ENCODE results near the gene AKT3. TPM values are rescaled to one million over a fixed set of nuclear protein-coding genes. Genes with fewer than 3 reads are reported as not detected.
"Not testable (repeated sequence)": the region's sequence is repeated elsewhere in the genome, so short reads cannot be mapped to it uniquely, and the experiment has no call there.

Gene AKT3
- polyA plus RNA-seq, 1 donor (not counting 4 experiments of a cell fraction or from before 2014, with no cell fraction given): 2.9 TPM

- H3K36me3 ChIP-seq (ENCODE audit: control insufficient read depth in 2 of 2, extremely low read depth in 1 of 2, insufficient read depth in 2 of 2, low read length in 2 of 2): no peaks in the 10 kb centered on the region
- H3K9ac ChIP-seq (ENCODE audit: control insufficient read depth, extremely low read depth, insufficient read depth, low read length): no peak overlapping the region
- no peak overlapping the region for H3K4me3 ChIP-seq (ENCODE audit: control insufficient read depth in 2 of 3, extremely low read depth in 1 of 3, insufficient read depth in 2 of 3, low read depth in 1 of 3, low read length in 3 of 3)
- H3K4me1 ChIP-seq (ENCODE audit: control insufficient read depth, extremely low read depth, insufficient read depth, low read length): no peaks in the 10 kb centered on the region
- no peaks in the 10 kb centered on the region for H4K20me1 ChIP-seq (ENCODE audit: control insufficient read depth, extremely low read depth, insufficient read depth, low read length)
- H2AFZ ChIP-seq (ENCODE audit: control insufficient read depth, low read length): no peak overlapping the region
- no peak for FAIRE-seq
- H3K9me3 ChIP-seq (ENCODE audit: control insufficient read depth, low read depth, low read length): no peaks in the 10 kb centered on the region
- H3K27me3 ChIP-seq (ENCODE audit: control insufficient read depth, extremely low read depth, insufficient read depth, low read length): no peaks in the 10 kb centered on the region
- no peaks in the 10 kb centered on the region for H3K9me1 ChIP-seq (ENCODE audit: control insufficient read depth, extremely low read depth, insufficient read depth, low read length)
- DNase-seq (ENCODE audit: low read depth, low spot score): no peak
- H3K4me2 ChIP-seq (ENCODE audit: control insufficient read depth, extremely low read depth, insufficient read depth, low read depth, low read length): no peak overlapping the region
- no peaks in the 10 kb centered on the region for H3K79me2 ChIP-seq (ENCODE audit: control insufficient read depth, insufficient read depth, low read length)
- dilution Hi-C loops (cut with MboI; ENCODE audit: extremely low pct_ligation_motif_present, low sequenced_read_pairs): no loop called here
- no peak overlapping the region for H3K27ac ChIP-seq (ENCODE audit: control insufficient read depth, insufficient read depth, low read length)
- TF ChIP-seq CTCF (optimal IDR thresholded peaks at IDR 0.05 in 1 of 3, IDR thresholded peaks at IDR 0.05 in 1 of 3, conservative IDR thresholded peaks at IDR 0.05 in 1 of 3; ENCODE audit: extremely low read depth in 1 of 3, insufficient read depth in 2 of 3, low read length in 3 of 3) (no peak), EZH2 (IDR thresholded peaks at IDR 0.05; ENCODE audit: low read length) (no peak)
Observed at GRCh38 chr1:243831463-243831862, 18.6 kb downstream of the AKT3 start.

- H3K27me3 ChIP-seq (ENCODE audit: control insufficient read depth, extremely low read depth, insufficient read depth, low read length): no peaks in the 10 kb centered on the region
- no peaks in the 10 kb centered on the region for H3K36me3 ChIP-seq (ENCODE audit: control insufficient read depth in 2 of 2, extremely low read depth in 1 of 2, insufficient read depth in 2 of 2, low read length in 2 of 2)
- H3K4me2 ChIP-seq (ENCODE audit: control insufficient read depth, extremely low read depth, insufficient read depth, low read depth, low read length): no peak overlapping the region
- no peaks in the 10 kb centered on the region for H3K9me3 ChIP-seq (ENCODE audit: control insufficient read depth, low read depth, low read length)
- H3K4me1 ChIP-seq (ENCODE audit: control insufficient read depth, extremely low read depth, insufficient read depth, low read length): no peaks in the 10 kb centered on the region
- no peaks in the 10 kb centered on the region for H3K79me2 ChIP-seq (ENCODE audit: control insufficient read depth, insufficient read depth, low read length)
- H3K4me3 ChIP-seq (ENCODE audit: control insufficient read depth in 2 of 3, extremely low read depth in 1 of 3, insufficient read depth in 2 of 3, low read depth in 1 of 3, low read length in 3 of 3): no peak overlapping the region
- TF ChIP-seq CTCF (optimal IDR thresholded peaks at IDR 0.05 in 1 of 3, IDR thresholded peaks at IDR 0.05 in 1 of 3, conservative IDR thresholded peaks at IDR 0.05 in 1 of 3; ENCODE audit: extremely low read depth in 1 of 3, insufficient read depth in 2 of 3, low read length in 3 of 3): no peak
- TF ChIP-seq EZH2 (IDR thresholded peaks at IDR 0.05; ENCODE audit: low read length): no peak
- no peak overlapping the region for H2AFZ ChIP-seq (ENCODE audit: control insufficient read depth, low read length)
- no peak overlapping the region for H3K9ac ChIP-seq (ENCODE audit: control insufficient read depth, extremely low read depth, insufficient read depth, low read length)
- H3K9me1 ChIP-seq (ENCODE audit: control insufficient read depth, extremely low read depth, insufficient read depth, low read length): no peaks in the 10 kb centered on the region
- no peaks in the 10 kb centered on the region for H4K20me1 ChIP-seq (ENCODE audit: control insufficient read depth, extremely low read depth, insufficient read depth, low read length)
- dilution Hi-C loops (cut with MboI; ENCODE audit: extremely low pct_ligation_motif_present, low sequenced_read_pairs): no loop called here
- H3K27ac ChIP-seq (ENCODE audit: control insufficient read depth, insufficient read depth, low read length): no peak overlapping the region
- DNase-seq (ENCODE audit: low read depth, low spot score) (no peak), FAIRE-seq (no peak)
Observed at GRCh38 chr1:243827206-243827605, 22.8 kb downstream of the AKT3 start.

GRCh38 chr1:243824907-243825306, 25.1 kb downstream of the AKT3 start:
- H3K4me3 ChIP-seq (ENCODE audit: control insufficient read depth in 2 of 3, extremely low read depth in 1 of 3, insufficient read depth in 2 of 3, low read depth in 1 of 3, low read length in 3 of 3); H3K27me3 ChIP-seq (ENCODE audit: control insufficient read depth, extremely low read depth, insufficient read depth, low read length); H4K20me1 ChIP-seq (ENCODE audit: control insufficient read depth, extremely low read depth, insufficient read depth, low read length); H3K36me3 ChIP-seq (ENCODE audit: control insufficient read depth in 2 of 2, extremely low read depth in 1 of 2, insufficient read depth in 2 of 2, low read length in 2 of 2); DNase-seq (ENCODE audit: low read depth, low spot score); dilution Hi-C loops (cut with MboI; ENCODE audit: extremely low pct_ligation_motif_present, low sequenced_read_pairs); H3K4me1 ChIP-seq (ENCODE audit: control insufficient read depth, extremely low read depth, insufficient read depth, low read length); H3K4me2 ChIP-seq (ENCODE audit: control insufficient read depth, extremely low read depth, insufficient read depth, low read depth, low read length); H3K27ac ChIP-seq (ENCODE audit: control insufficient read depth, insufficient read depth, low read length); H2AFZ ChIP-seq (ENCODE audit: control insufficient read depth, low read length); FAIRE-seq; H3K9me1 ChIP-seq (ENCODE audit: control insufficient read depth, extremely low read depth, insufficient read depth, low read length); H3K9ac ChIP-seq (ENCODE audit: control insufficient read depth, extremely low read depth, insufficient read depth, low read length); H3K9me3 ChIP-seq (ENCODE audit: control insufficient read depth, low read depth, low read length); H3K79me2 ChIP-seq (ENCODE audit: control insufficient read depth, insufficient read depth, low read length): not testable (repeated sequence)
